GM12878 (cell line): ENCODE data around the gene ZBTB24. TPM values are rescaled to one million over a fixed set of nuclear protein-coding genes. Genes with fewer than 3 reads are reported as not detected.
A peak's percentile ranks its signal among the peaks of the same experiment; 100 is the strongest.

ENCODE experiments used
- ATAC-seq: fragments of 200-7000 bp; cut with Tn5 transposase; 3 replicates; pipeline ENCODE4 v1.9.1; 2020; ENCODE audit warnings: mild to moderate bottlenecking, moderate library complexity
- BruUV-seq: library from RNA; stranded (reverse); fragments of 400-500 nt; replicated peaks from 2 replicates; lab custom pipeline; 2021; lab: Mats Ljungman, UMichigan
- CTCF ChIA-PET: fragments of 300-600 bp; sonication (Branson Sonifier 250); formaldehyde crosslinking; extraction: SDS; loops from one replicate; lab custom pipeline; 2021; ENCODE audit warnings: inconsistent platforms; lab: Yijun Ruan, JAX
- POLR2A ChIA-PET: fragments of 350-600 bp; formaldehyde crosslinking; extraction: SDS; loops from one replicate; lab custom pipeline; 2021; ENCODE audit warnings: inconsistent platforms; lab: Charles Lee
- RAD21 ChIA-PET: fragments of 300-600 bp; sonication (Branson Sonifier 250); formaldehyde crosslinking; loops from one replicate; lab custom pipeline; 2023; ENCODE audit warnings: antibody characterized with exemption; ENCODE audit not compliant: unreplicated experiment; lab: Charles Lee
- SMC1A ChIA-PET: fragments of 300-600 bp; sonication (Branson Sonifier 250); formaldehyde crosslinking; loops from one replicate; lab custom pipeline; 2023; ENCODE audit not compliant: unreplicated experiment, uncharacterized antibody; lab: Charles Lee
- DNase-seq: peaks from one replicate; pipeline ENCODE4 v3.0.0-alpha.2; 2011; ENCODE audit warnings: low read depth, low spot score
- FAIRE-seq: peaks from 3 replicates; lab custom pipeline; 2011; peaks lifted over from hg19 to GRCh38; lab: Jason Lieb, UNC
- H2AFZ ChIP-seq: 2 replicates; pipeline ENCODE4 v1.6.0; 2011; ENCODE audit warnings: low read depth, low read length, control low read depth; ENCODE audit not compliant: control insufficient read depth
- H3K27ac ChIP-seq: 2 replicates; pipeline ENCODE4 v1.5.1; 2011; ENCODE audit warnings: control low read depth; ENCODE audit not compliant: control insufficient read depth, insufficient read depth
- H3K27me3 ChIP-seq, 2 experiments: replicated peaks in 1 of 2; 2 replicates each; pipeline versions ENCODE4 v1.6.0 to v1.6.1; 2011; ENCODE audit warnings: low read length in 1 of 2; ENCODE audit not compliant: control insufficient read depth in 2 of 2, insufficient read depth in 2 of 2
- H3K36me3 ChIP-seq, 2 experiments: 2 replicates each; pipeline ENCODE4 v1.5.1; 2011; ENCODE audit warnings: low read length in 1 of 2; ENCODE audit not compliant: control insufficient read depth in 2 of 2, insufficient read depth in 2 of 2
- H3K4me1 ChIP-seq: 2 replicates; pipeline ENCODE4 v1.6.1; 2011; ENCODE audit warnings: mild to moderate bottlenecking, low read length, moderate library complexity, mixed read lengths; ENCODE audit not compliant: control insufficient read depth, insufficient read depth
- H3K4me2 ChIP-seq: 2 replicates; pipeline ENCODE4 v1.6.0; 2011; ENCODE audit warnings: control low read depth; ENCODE audit not compliant: control insufficient read depth, insufficient read depth
- H3K4me3 ChIP-seq: fragments of 200-600 bp; sonication (generic); 2 replicates; pipeline ENCODE4 v1.5.1; 2016
- H3K79me2 ChIP-seq: 2 replicates; pipeline ENCODE4 v1.6.0; 2011; ENCODE audit warnings: low read length; ENCODE audit not compliant: control insufficient read depth, insufficient read depth
- H3K9ac ChIP-seq: 2 replicates; pipeline ENCODE4 v1.8.0; 2011; ENCODE audit warnings: low read length, control low read depth, mixed read lengths; ENCODE audit not compliant: control insufficient read depth, insufficient read depth
- H3K9me3 ChIP-seq: replicated peaks from 3 replicates; pipeline ENCODE4 v1.5.1; 2011; ENCODE audit warnings: mild to moderate bottlenecking, low read length; ENCODE audit not compliant: control insufficient read depth, insufficient read depth
- H4K20me1 ChIP-seq: 2 replicates; pipeline ENCODE4 v1.6.0; 2011; ENCODE audit not compliant: control insufficient read depth, insufficient read depth
- MLLT1 ChIP-seq: fragments of 450-650 bp; IDR thresholded peaks from 2 replicates; pipeline ENCODE4 v1.6.1; 2016; ENCODE audit warnings: mild to moderate bottlenecking
- NR2C2 ChIP-seq: IDR thresholded peaks from 2 replicates; pipeline ENCODE4 v1.6.1; 2011; ENCODE audit warnings: borderline replicate concordance, low read depth; ENCODE audit not compliant: control insufficient read depth, insufficient read length
- WGBS: methylation state at CpG from one replicate; pipeline ENCODE4 v1.1.6; 2016; ENCODE audit warnings: low lambda C conversion rate; ENCODE audit not compliant: insufficient replicate concordance, insufficient coverage; ENCODE audit errors: missing lambda C conversion rate; 5-methylcytosine and 5-hydroxymethylcytosine counted together
- in situ Hi-C: fragments of 300-500 bp; cut with MboI; formaldehyde crosslinking; loops from 9 replicates; pipeline ENCODE4 v1.14.3; 2018; ENCODE audit warnings: mixed read lengths
- intact Hi-C: fragments of 100-400 bp; cut with micrococcal nuclease; formaldehyde crosslinking; loops from one replicate; pipeline ENCODE4 v1.14.2; 2022; ENCODE audit not compliant: unreplicated experiment
- polyA plus RNA-seq, 11 experiments: library from polyadenylated mRNA; depleted of rRNA in 4 of 11; unstranded in 6 of 11; stranded (reverse) in 5 of 11; fragments of >200 nt; fragmentation: Nextera tagmentation in 4 of 11; fragmentation: Illumina TruSeq in 1 of 11; extraction: Ambion mirVana in 4 of 11; extraction: Trizol in 1 of 11; gene quantifications; 1 replicate in 1 of 11; 2 replicates in 10 of 11; pipeline versions ENCODE4 v1.2.1 to v1.2.3, GENCODE V29; 2011 to 2016; ENCODE audit warnings: inconsistent platforms in 2 of 11, missing spikeins in 2 of 11, low read depth in 1 of 11
- total RNA-seq, 4 experiments: library from RNA; depleted of rRNA in 3 of 4; stranded (reverse); fragments of >200 nt in 3 of 4; fragmentation: Illumina TruSeq in 1 of 4; extraction: Trizol in 1 of 4; gene quantifications; 2 replicates each; pipeline versions ENCODE4 v1.2.1 to v1.2.3, GENCODE V29; 2013 to 2021

Gene ZBTB24
- total and polyA plus RNA-seq, 10 of the 15 experiments (the other 5 are each of a cell fraction or from before 2014, with no cell fraction given): 2.9 to 17.7 (median 8.5) TPM

GRCh38 chr6:109480993-109481480 is 2.0 kb downstream of the ZBTB24 start:
- SMC1A ChIA-PET: interaction anchor here (0.5 to 9.4 kb wide), 8 partner anchors 9 to 96 kb away, joined by 3 to 148 read pairs (median 9); partner anchors contain the start of genes MICAL1, PPIL6 and SMPD2
- no peaks in the 10 kb centered on the region for H3K9me3 ChIP-seq
- in situ Hi-C loops (no loop called here), intact Hi-C loops (loop anchor here (2.0 kb wide), 1 partner anchor 98 kb away; the partner anchor contains the start of gene CD164)
- peak; percentile 93 for TF ChIP-seq MLLT1
- TF ChIP-seq NR2C2: no peak
- no peaks in the 10 kb centered on the region for H3K27me3 ChIP-seq
- H3K4me3 ChIP-seq: peak overlapping the region; percentile 86
- H2AFZ ChIP-seq: no peak overlapping the region
- peak overlapping the region; percentile 93 for H3K4me2 ChIP-seq
- POLR2A ChIA-PET: interaction anchor here (1.1 to 9.3 kb wide), 4 partner anchors 21 to 105 kb away, joined by 3 to 132 read pairs (median 6); partner anchors contain the start of genes MICAL1 and SMPD2
- RAD21 ChIA-PET: interaction anchor here (1.0 to 5.5 kb wide), 5 partner anchors 16 to 293 kb away, joined by 3 to 97 read pairs (median 23); partner anchors contain the start of genes CD164, MICAL1, PPIL6 and SMPD2
- no peaks in the 10 kb centered on the region for H4K20me1 ChIP-seq
- peak overlapping the region; percentile 23; the same call in 1 of the 2 replicates for H3K9ac ChIP-seq
- CTCF ChIA-PET: interaction anchor here (0.7 to 4.5 kb wide), 9 partner anchors 8 to 97 kb away, joined by 3 to 35 read pairs (median 10); partner anchors contain the start of genes CD164, MICAL1, PPIL6 and SMPD2
- DNase-seq (no peak), ATAC-seq (no peak), FAIRE-seq (no peak)
- 98% methylated on average over 7 of the region's 7 CpGs for WGBS
- BruUV-seq: TSS peak; percentile 68
- peaks cover 63% of the 10 kb centered on the region for H3K79me2 ChIP-seq
- no peaks in the 10 kb centered on the region; the same call in 1 of the 2 replicates for H3K4me1 ChIP-seq
- H3K36me3 ChIP-seq: peaks cover 0 to 18% of the 10 kb centered on the region in 2 experiments; a peak in 2 of 4 replicates
- no peak overlapping the region for H3K27ac ChIP-seq
